Neural crest cell (in vitro differentiated cells): ENCODE measurements around the gene FSIP2. TPM values are rescaled to one million over a fixed set of nuclear protein-coding genes. Genes with fewer than 3 reads are reported as not detected.

Source experiments
- DNase-seq: peaks from one replicate; pipeline ENCODE4 v3.0.0; 2021; ENCODE audit warnings: low read depth, mixed read lengths, low spot score
- H3K27ac Mint-ChIP-seq: one replicate; pipeline ENCODE4 v1.8.0; 2021; ENCODE audit warnings: mild to moderate bottlenecking, mixed read lengths; ENCODE audit not compliant: unreplicated experiment
- H3K27me3 Mint-ChIP-seq: 2 replicates; pipeline ENCODE4 v1.8.0; 2021; ENCODE audit warnings: low read depth, mild to moderate bottlenecking, mixed read lengths
- H3K36me3 Mint-ChIP-seq: 2 replicates; pipeline ENCODE4 v1.8.0; 2021; ENCODE audit warnings: low read depth, mild to moderate bottlenecking, mixed read lengths
- H3K4me1 Mint-ChIP-seq: 2 replicates; pipeline ENCODE4 v1.8.0; 2021; ENCODE audit warnings: mixed read lengths
- H3K4me3 Mint-ChIP-seq: one replicate; pipeline ENCODE4 v1.8.0; 2021; ENCODE audit warnings: mild to moderate bottlenecking, mixed read lengths
- H3K9me3 Mint-ChIP-seq: 2 replicates; pipeline ENCODE4 v1.8.0; 2021; ENCODE audit warnings: mixed read lengths
- CTCF ChIP-seq: fragments of 200-600 bp; sonication (generic); conservative IDR thresholded peaks from 2 replicates; pipeline ENCODE4 v1.5.0; 2021; ENCODE audit warnings: antibody characterized with exemption, mild to moderate bottlenecking
- total RNA-seq: library from RNA; stranded (reverse); gene quantifications from 2 replicates; pipeline ENCODE4 v1.2.1, GENCODE V29; 2021

FSIP2 gene
- total RNA-seq, 1 donor from 2014 or later = 8.0 TPM

GRCh38 chr2:185793532-185794345, 55.1 kb downstream of the FSIP2 start:
- H3K36me3 Mint-ChIP-seq = peaks cover 19% of the 10 kb centered on the region
- H3K9me3 Mint-ChIP-seq = no peaks in the 10 kb centered on the region
- no peaks in the 10 kb centered on the region for H3K27me3 Mint-ChIP-seq

GRCh38 chr2:185796758-185797157, 58.2 kb downstream of the FSIP2 start:
- H3K27me3 Mint-ChIP-seq = no peaks in the 10 kb centered on the region
- no peak overlapping the region for H3K27ac Mint-ChIP-seq
- H3K4me3 Mint-ChIP-seq = no peak overlapping the region
- H3K36me3 Mint-ChIP-seq = peaks cover 14% of the 10 kb centered on the region
- no peak for TF ChIP-seq CTCF
- no peaks in the 10 kb centered on the region for H3K4me1 Mint-ChIP-seq
- no peak for DNase-seq
- no peaks in the 10 kb centered on the region for H3K9me3 Mint-ChIP-seq

More at GRCh38 chr2:185793532-185794345, 55.1 kb downstream of the FSIP2 start:
- no peak overlapping the region for H3K4me3 Mint-ChIP-seq
- no peak for DNase-seq
- no peak overlapping the region for H3K27ac Mint-ChIP-seq
- TF ChIP-seq CTCF = no peak
- no peaks in the 10 kb centered on the region for H3K4me1 Mint-ChIP-seq

- DNase-seq = no peak
- H3K4me3 Mint-ChIP-seq = no peak overlapping the region
- peaks cover 13% of the 10 kb centered on the region for H3K9me3 Mint-ChIP-seq
- no peaks in the 10 kb centered on the region for H3K4me1 Mint-ChIP-seq
- peaks cover 22% of the 10 kb centered on the region for H3K36me3 Mint-ChIP-seq
- H3K27me3 Mint-ChIP-seq = no peaks in the 10 kb centered on the region
- no peak overlapping the region for H3K27ac Mint-ChIP-seq
- no peak for TF ChIP-seq CTCF
These were observed 64.3 kb downstream of the FSIP2 start for GRCh38 chr2:185802926-185803325.

- no peak for TF ChIP-seq CTCF
- H3K27ac Mint-ChIP-seq = no peak overlapping the region
- peaks cover 16% of the 10 kb centered on the region for H3K9me3 Mint-ChIP-seq
- peaks cover 33% of the 10 kb centered on the region for H3K36me3 Mint-ChIP-seq
- DNase-seq = no peak
- H3K4me1 Mint-ChIP-seq = no peaks in the 10 kb centered on the region
- no peaks in the 10 kb centered on the region for H3K27me3 Mint-ChIP-seq
- H3K4me3 Mint-ChIP-seq = no peak overlapping the region
These were observed 68.2 kb downstream of the FSIP2 start for GRCh38 chr2:185806783-185807182.

GRCh38 chr2:185807351-185807750, 68.7 kb downstream of the FSIP2 start:
- H3K36me3 Mint-ChIP-seq = peaks cover 33% of the 10 kb centered on the region
- H3K27me3 Mint-ChIP-seq = no peaks in the 10 kb centered on the region
- H3K4me1 Mint-ChIP-seq = no peaks in the 10 kb centered on the region
- H3K27ac Mint-ChIP-seq = no peak overlapping the region
- no peak for DNase-seq
- peaks cover 16% of the 10 kb centered on the region for H3K9me3 Mint-ChIP-seq
- H3K4me3 Mint-ChIP-seq = no peak overlapping the region
- TF ChIP-seq CTCF = no peak
